ENCODE results near the gene SMAD7. TPM values are rescaled to one million over a fixed set of nuclear protein-coding genes. Genes with fewer than 3 reads are reported as not detected.

Gene SMAD7
- polyA plus RNA-seq, 2 of the 4 experiments (the other 2 are of a cell fraction) = 19.9 to 26.9 TPM

GRCh38 chr18:48954886-48955819 is 4.4 kb upstream of the SMAD7 start:
- TF ChIP-seq FOSB (CRISPR knock-in tag; IDR thresholded peaks at IDR 0.05) (no peak), NFE2L2 (conservative IDR thresholded peaks at IDR 0.05; ENCODE audit: low read length) (no peak), ESRRA (IDR thresholded peaks at IDR 0.05; ENCODE audit: borderline replicate concordance, low read length) (no peak), RAD21 (conservative IDR thresholded peaks at IDR 0.05 in 1 of 2, IDR thresholded peaks at IDR 0.05 in 1 of 2) (no peak), NPAS2 (CRISPR knock-in tag; IDR thresholded peaks at IDR 0.05; ENCODE audit: borderline replicate concordance) (no peak), RFX5 (IDR thresholded peaks at IDR 0.05) (no peak), HDAC2 (IDR thresholded peaks at IDR 0.05) (no peak), RCOR1 (IDR thresholded peaks at IDR 0.05; ENCODE audit: low read depth, low read length) (no peak), CHD4 (IDR thresholded peaks at IDR 0.05; ENCODE audit: borderline replicate concordance) (no peak), MYC (IDR thresholded peaks at IDR 0.05; ENCODE audit: borderline replicate concordance, low read length) (no peak), GATA3 (IDR thresholded peaks at IDR 0.05; ENCODE audit: borderline replicate concordance) (no peak), FOSL2 (IDR thresholded peaks at IDR 0.05) (no peak), FOSL2 (CRISPR knock-in tag; IDR thresholded peaks at IDR 0.05) (no peak)
- TF ChIP-seq, protein P1, sequence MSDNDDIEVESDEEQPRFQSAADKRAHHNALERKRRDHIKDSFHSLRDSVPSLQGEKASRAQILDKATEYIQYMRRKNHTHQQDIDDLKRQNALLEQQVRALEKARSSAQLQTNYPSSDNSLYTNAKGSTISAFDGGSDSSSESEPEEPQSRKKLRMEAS (IDR thresholded peaks at IDR 0.05) = no peak
- TF ChIP-seq, protein P2, sequence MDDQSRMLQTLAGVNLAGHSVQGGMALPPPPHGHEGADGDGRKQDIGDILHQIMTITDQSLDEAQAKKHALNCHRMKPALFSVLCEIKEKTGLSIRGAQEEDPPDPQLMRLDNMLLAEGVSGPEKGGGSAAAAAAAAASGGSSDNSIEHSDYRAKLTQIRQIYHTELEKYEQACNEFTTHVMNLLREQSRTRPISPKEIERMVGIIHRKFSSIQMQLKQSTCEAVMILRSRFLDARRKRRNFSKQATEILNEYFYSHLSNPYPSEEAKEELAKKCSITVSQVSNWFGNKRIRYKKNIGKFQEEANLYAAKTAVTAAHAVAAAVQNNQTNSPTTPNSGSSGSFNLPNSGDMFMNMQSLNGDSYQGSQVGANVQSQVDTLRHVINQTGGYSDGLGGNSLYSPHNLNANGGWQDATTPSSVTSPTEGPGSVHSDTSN (IDR thresholded peaks at IDR 0.05) = no peak
- TF ChIP-seq, protein P3, sequence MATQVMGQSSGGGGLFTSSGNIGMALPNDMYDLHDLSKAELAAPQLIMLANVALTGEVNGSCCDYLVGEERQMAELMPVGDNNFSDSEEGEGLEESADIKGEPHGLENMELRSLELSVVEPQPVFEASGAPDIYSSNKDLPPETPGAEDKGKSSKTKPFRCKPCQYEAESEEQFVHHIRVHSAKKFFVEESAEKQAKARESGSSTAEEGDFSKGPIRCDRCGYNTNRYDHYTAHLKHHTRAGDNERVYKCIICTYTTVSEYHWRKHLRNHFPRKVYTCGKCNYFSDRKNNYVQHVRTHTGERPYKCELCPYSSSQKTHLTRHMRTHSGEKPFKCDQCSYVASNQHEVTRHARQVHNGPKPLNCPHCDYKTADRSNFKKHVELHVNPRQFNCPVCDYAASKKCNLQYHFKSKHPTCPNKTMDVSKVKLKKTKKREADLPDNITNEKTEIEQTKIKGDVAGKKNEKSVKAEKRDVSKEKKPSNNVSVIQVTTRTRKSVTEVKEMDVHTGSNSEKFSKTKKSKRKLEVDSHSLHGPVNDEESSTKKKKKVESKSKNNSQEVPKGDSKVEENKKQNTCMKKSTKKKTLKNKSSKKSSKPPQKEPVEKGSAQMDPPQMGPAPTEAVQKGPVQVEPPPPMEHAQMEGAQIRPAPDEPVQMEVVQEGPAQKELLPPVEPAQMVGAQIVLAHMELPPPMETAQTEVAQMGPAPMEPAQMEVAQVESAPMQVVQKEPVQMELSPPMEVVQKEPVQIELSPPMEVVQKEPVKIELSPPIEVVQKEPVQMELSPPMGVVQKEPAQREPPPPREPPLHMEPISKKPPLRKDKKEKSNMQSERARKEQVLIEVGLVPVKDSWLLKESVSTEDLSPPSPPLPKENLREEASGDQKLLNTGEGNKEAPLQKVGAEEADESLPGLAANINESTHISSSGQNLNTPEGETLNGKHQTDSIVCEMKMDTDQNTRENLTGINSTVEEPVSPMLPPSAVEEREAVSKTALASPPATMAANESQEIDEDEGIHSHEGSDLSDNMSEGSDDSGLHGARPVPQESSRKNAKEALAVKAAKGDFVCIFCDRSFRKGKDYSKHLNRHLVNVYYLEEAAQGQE (IDR thresholded peaks at IDR 0.05) = no peak
- TF ChIP-seq, protein P4, sequence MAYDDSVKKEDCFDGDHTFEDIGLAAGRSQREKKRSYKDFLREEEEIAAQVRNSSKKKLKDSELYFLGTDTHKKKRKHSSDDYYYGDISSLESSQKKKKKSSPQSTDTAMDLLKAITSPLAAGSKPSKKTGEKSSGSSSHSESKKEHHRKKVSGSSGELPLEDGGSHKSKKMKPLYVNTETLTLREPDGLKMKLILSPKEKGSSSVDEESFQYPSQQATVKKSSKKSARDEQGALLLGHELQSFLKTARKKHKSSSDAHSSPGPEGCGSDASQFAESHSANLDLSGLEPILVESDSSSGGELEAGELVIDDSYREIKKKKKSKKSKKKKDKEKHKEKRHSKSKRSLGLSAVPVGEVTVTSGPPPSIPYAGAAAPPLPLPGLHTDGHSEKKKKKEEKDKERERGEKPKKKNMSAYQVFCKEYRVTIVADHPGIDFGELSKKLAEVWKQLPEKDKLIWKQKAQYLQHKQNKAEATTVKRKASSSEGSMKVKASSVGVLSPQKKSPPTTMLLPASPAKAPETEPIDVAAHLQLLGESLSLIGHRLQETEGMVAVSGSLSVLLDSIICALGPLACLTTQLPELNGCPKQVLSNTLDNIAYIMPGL (CRISPR knock-in tag; IDR thresholded peaks at IDR 0.05; ENCODE audit: borderline replicate concordance) = no peak
- no peak for ATAC-seq
- no peak for FAIRE-seq
- Histone ChIP-seq H3K4me1 (peaks cover 36% of the 10 kb centered on the region), H3K27ac (peak overlapping the region; percentile 49 to 99; a peak in 3 of 6 replicates), H3K4me2 (peak overlapping the region; percentile 48), H3K9me3 (no peaks in the 10 kb centered on the region), H3K4me3 (no peak overlapping the region)
- CTCF ChIA-PET = no interaction called here
- POLR2A ChIA-PET = no interaction called here
- no peak for DNase-seq (ENCODE audit: low read depth in 1 of 2, low spot score in 1 of 2)
- WGBS (ENCODE audit: missing lambda C conversion rate) = 90% methylated on average over 14 of the region's 14 CpGs

DNA sequence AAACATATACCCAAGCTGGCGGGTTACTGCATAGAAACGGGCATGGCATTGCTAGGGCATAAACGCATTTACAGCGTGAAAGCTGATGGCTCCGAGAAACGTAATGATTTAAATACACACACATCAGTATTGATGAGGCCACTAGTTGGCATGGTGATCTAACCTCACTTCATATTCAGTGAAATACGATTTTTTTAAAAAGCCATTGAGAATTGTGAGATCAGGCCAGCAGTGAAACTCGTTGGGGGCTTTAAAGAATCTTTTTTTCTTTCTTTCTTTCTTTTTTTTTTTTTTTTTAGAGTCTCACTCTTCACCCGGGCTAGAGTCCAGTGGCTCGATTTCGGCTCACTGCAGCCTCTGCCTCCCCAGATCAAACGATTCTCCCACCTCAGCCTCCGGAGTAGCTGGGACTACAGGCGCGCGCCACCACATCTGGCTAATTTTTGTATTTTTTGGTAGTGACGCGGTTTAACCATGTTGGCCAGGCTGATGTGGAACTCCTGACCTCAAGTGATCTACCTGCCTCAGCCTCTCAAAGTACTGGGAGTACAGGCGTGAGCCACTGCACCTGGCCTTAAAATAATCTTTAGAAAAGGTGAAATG is 2.4 kb upstream of the SMAD7 start:
- ChIA-PET POLR2A (interaction anchor here (1.0 to 2.1 kb wide), 10 partner anchors 18 to 221 kb away, joined by 4 to 27 read pairs (median 7); no protein-coding TSS in a partner anchor), CTCF (interaction anchor here (0.7 to 2.0 kb wide), 5 partner anchors 10 to 278 kb away, joined by 3 to 4 read pairs (median 4); no protein-coding TSS in a partner anchor)
- peak overlapping the region; percentile 97 to 99 for H3K27ac ChIP-seq
- H3K4me3 ChIP-seq = peak overlapping the region; percentile 60
- WGBS (ENCODE audit: missing lambda C conversion rate) = 55% methylated on average over 16 of the region's 19 CpGs
- no peaks in the 10 kb centered on the region for H3K9me3 ChIP-seq
- H3K4me1 ChIP-seq = peaks cover 32% of the 10 kb centered on the region
- DNase-seq (ENCODE audit: low read depth in 1 of 2, low spot score in 1 of 2) (no peak), ATAC-seq (peak in 1 of 2 experiments; percentile 1; a peak in 1 of 6 replicates), FAIRE-seq (no peak)
- peak overlapping the region; percentile 97 for H3K4me2 ChIP-seq
- TF ChIP-seq CEBPB (IDR thresholded peaks at IDR 0.05) (no peak), BHLHE40 (IDR thresholded peaks at IDR 0.05; ENCODE audit: low read depth, low read length) (no peak), GATA3 (IDR thresholded peaks at IDR 0.05; ENCODE audit: borderline replicate concordance) (no peak), EHMT2 (IDR thresholded peaks at IDR 0.05; ENCODE audit: low read depth) (no peak), CTCF (IDR thresholded peaks at IDR 0.05) (no peak), SMC3 (IDR thresholded peaks at IDR 0.05) (no peak), FOSB (CRISPR knock-in tag; IDR thresholded peaks at IDR 0.05) (no peak), HOXB5 (CRISPR knock-in tag; IDR thresholded peaks at IDR 0.05) (no peak)
- TF ChIP-seq, protein P2 (IDR thresholded peaks at IDR 0.05) = no peak

All from A549 (cell line).